ENCODE measurements around the gene IL17C. TPM values are rescaled to one million over a fixed set of nuclear protein-coding genes. Genes with fewer than 3 reads are reported as not detected.

IL17C gene
- total and polyA plus RNA-seq, 10 of the 15 experiments (the other 5 are each of a cell fraction or from before 2014, with no cell fraction given): not detected

- TF ChIP-seq E2F4 (IDR thresholded peaks at IDR 0.05; ENCODE audit: low read depth, low read length): no peak
- no peak for TF ChIP-seq ESRRA (IDR thresholded peaks at IDR 0.05; ENCODE audit: low read length)
- no peak for TF ChIP-seq HDAC2 (IDR thresholded peaks at IDR 0.05)
- TF ChIP-seq RELB (IDR thresholded peaks at IDR 0.05; ENCODE audit: low read depth): peak; percentile 94
- peak; percentile 94 for TF ChIP-seq ATF7 (IDR thresholded peaks at IDR 0.05; ENCODE audit: low read depth)
- 0 out of 2 replicates have a peak, but pooled peaks have one; percentile 22 for TF ChIP-seq POLR2A (IDR thresholded peaks at IDR 0.05; ENCODE audit: low read depth, low read length)
- TF ChIP-seq IRF4 (IDR thresholded peaks at IDR 0.05; ENCODE audit: low read depth, low read length): 0 out of 2 replicates have a peak, but pooled peaks have one; percentile 34
- TF ChIP-seq MAX (IDR thresholded peaks at IDR 0.05; ENCODE audit: low read depth, low read length): no peak; the same call in 1 of the 2 replicates
- no peak for TF ChIP-seq TAF1 (IDR thresholded peaks at IDR 0.05; ENCODE audit: borderline replicate concordance, low read depth, low read length)
- TF ChIP-seq BCL11A (IDR thresholded peaks at IDR 0.05; ENCODE audit: low read depth, low read length): peak; percentile 38; the same call in 1 of the 2 replicates
- TF ChIP-seq CREM (IDR thresholded peaks at IDR 0.05; ENCODE audit: low read depth): peak; percentile 80
- TF ChIP-seq CBX5 (IDR thresholded peaks at IDR 0.05; ENCODE audit: low read depth): 0 out of 2 replicates have a peak, but pooled peaks have one; percentile 24
- TF ChIP-seq E4F1 (IDR thresholded peaks at IDR 0.05; ENCODE audit: borderline replicate concordance, partially characterized antibody): no peak
- TF ChIP-seq ZNF384 (IDR thresholded peaks at IDR 0.05; ENCODE audit: borderline replicate concordance, low read depth, low read length): peak; percentile 80
- peak; percentile 55; the same call in 1 of the 2 replicates for TF ChIP-seq MLLT1 (IDR thresholded peaks at IDR 0.05)
- TF ChIP-seq CHD4 (IDR thresholded peaks at IDR 0.05): no peak
- TF ChIP-seq SIX5 (IDR thresholded peaks at IDR 0.05; ENCODE audit: low read depth, low read length, severe bottlenecking): no peak
- no peak for TF ChIP-seq GATAD2B (conservative IDR thresholded peaks at IDR 0.05; ENCODE audit: low read depth)
- peak; percentile 22; the same call in 1 of the 2 replicates for TF ChIP-seq MXI1 (IDR thresholded peaks at IDR 0.05; ENCODE audit: low read depth, low read length)
- TF ChIP-seq NR2F1 (conservative IDR thresholded peaks at IDR 0.05): peak; percentile 73
- peak; percentile 65; the same call in 1 of the 2 replicates for TF ChIP-seq FOXM1 (IDR thresholded peaks at IDR 0.05; ENCODE audit: low read depth, low read length)
- TF ChIP-seq USF1 (IDR thresholded peaks at IDR 0.05; ENCODE audit: borderline replicate concordance, extremely low read length, insufficient read depth, low read depth, low read length): no peak
- TF ChIP-seq SP1 (IDR thresholded peaks at IDR 0.05; ENCODE audit: low read depth, low read length): peak; percentile 54
Observed at GRCh38 chr16:88591577-88592021, 46.8 kb upstream of the IL17C start (continued).
